Mesenchymal stem cell (in vitro differentiated cells and primary cell): Measurements from ENCODE around the gene COL24A1.

Experiments used
- DNase-seq: peaks from one replicate; pipeline ENCODE4 v3.0.0-alpha.2; 2013
- H2AFZ ChIP-seq: one replicate; pipeline ENCODE4 v1.6.1; 2013; ENCODE audit warnings: low read depth, mild to moderate bottlenecking, control low read depth, inconsistent platforms, low read length, moderate library complexity
- H2AK5ac ChIP-seq: 2 replicates; pipeline ENCODE4 v1.6.1; 2013; ENCODE audit warnings: low read length, moderate library complexity, mild to moderate bottlenecking, inconsistent platforms; ENCODE audit not compliant: severe bottlenecking
- H2BK120ac ChIP-seq: one replicate; pipeline ENCODE4 v1.6.1; 2013; ENCODE audit warnings: low read depth, mild to moderate bottlenecking, inconsistent platforms, low read length, moderate library complexity
- H2BK12ac ChIP-seq, 2 experiments: one replicate each; pipeline ENCODE4 v1.6.1; 2013; ENCODE audit warnings: inconsistent platforms in 2 of 2, low read length in 2 of 2, mild to moderate bottlenecking in 2 of 2, moderate library complexity in 2 of 2, control low read depth in 1 of 2
- H2BK15ac ChIP-seq: one replicate; pipeline ENCODE4 v1.6.1; 2013; ENCODE audit warnings: mild to moderate bottlenecking, low read depth, inconsistent platforms; ENCODE audit not compliant: poor library complexity, severe bottlenecking
- H2BK5ac ChIP-seq: 2 replicates; pipeline ENCODE4 v1.6.1; 2013; ENCODE audit warnings: low read depth, mild to moderate bottlenecking, low read length, control low read depth, inconsistent platforms; ENCODE audit not compliant: poor library complexity, severe bottlenecking
- H3K14ac ChIP-seq, 2 experiments: one replicate each; pipeline ENCODE4 v1.6.1; 2013; ENCODE audit warnings: inconsistent platforms in 2 of 2, low read length in 2 of 2, control low read depth in 1 of 2, mild to moderate bottlenecking in 1 of 2, moderate library complexity in 1 of 2
- H3K18ac ChIP-seq, 2 experiments: one replicate each; pipeline ENCODE4 v1.6.1; 2013; ENCODE audit warnings: inconsistent platforms in 2 of 2, low read length in 2 of 2, control low read depth in 1 of 2, low read depth in 1 of 2, mild to moderate bottlenecking in 1 of 2
- H3K23ac ChIP-seq, 2 experiments: one replicate each; pipeline ENCODE4 v1.6.1; 2013; ENCODE audit warnings: inconsistent platforms in 2 of 2, low read length in 2 of 2, mild to moderate bottlenecking in 2 of 2, moderate library complexity in 2 of 2, control low read depth in 1 of 2
- H3K27ac ChIP-seq: 2 replicates; pipeline ENCODE4 v1.5.1; 2013; ENCODE audit warnings: mild to moderate bottlenecking, moderate library complexity, low read length, control low read depth, inconsistent platforms; ENCODE audit not compliant: poor library complexity, severe bottlenecking
- H3K27me3 ChIP-seq, 2 experiments: 2 replicates each; pipeline versions ENCODE4 v1.6.1 to v1.7.0; 2013; ENCODE audit warnings: low read length in 2 of 2, mild to moderate bottlenecking in 2 of 2, moderate library complexity in 2 of 2, control low read depth in 1 of 2, inconsistent platforms in 1 of 2; ENCODE audit not compliant: control insufficient read depth in 1 of 2, insufficient read depth in 1 of 2
- H3K36me3 ChIP-seq, 2 experiments: 2 replicates each; pipeline versions ENCODE4 v1.6.1 to v1.7.0; 2013; ENCODE audit warnings: low read length in 2 of 2, control low read depth in 1 of 2, inconsistent platforms in 1 of 2, low read depth in 1 of 2, mild to moderate bottlenecking in 1 of 2; ENCODE audit not compliant: insufficient read depth in 2 of 2, control insufficient read depth in 1 of 2
- H3K4ac ChIP-seq, 2 experiments: one replicate each; pipeline ENCODE4 v1.6.1; 2013; ENCODE audit warnings: inconsistent platforms in 2 of 2, low read length in 2 of 2, mild to moderate bottlenecking in 2 of 2, moderate library complexity in 2 of 2, control low read depth in 1 of 2, low read depth in 1 of 2
- H3K4me1 ChIP-seq: 2 replicates; pipeline ENCODE4 v1.6.1; 2013; ENCODE audit warnings: low read depth, low read length, control low read depth; ENCODE audit not compliant: control insufficient read depth, insufficient read depth
- H3K4me2 ChIP-seq: 2 replicates; pipeline ENCODE4 v1.6.1; 2013; ENCODE audit warnings: low read length, mild to moderate bottlenecking, inconsistent platforms; ENCODE audit not compliant: poor library complexity, severe bottlenecking
- H3K4me3 ChIP-seq, 2 experiments: 2 replicates each; pipeline versions ENCODE4 v1.5.1 to v1.7.0; 2013; ENCODE audit warnings: low read length in 2 of 2, mild to moderate bottlenecking in 2 of 2, control low read depth in 1 of 2, low read depth in 1 of 2; ENCODE audit not compliant: insufficient read depth in 1 of 2
- H3K79me1 ChIP-seq: replicated peaks from 2 replicates; pipeline ENCODE4 v1.6.1; 2013; ENCODE audit warnings: mild to moderate bottlenecking, control low read depth, low read length, inconsistent platforms; ENCODE audit not compliant: poor library complexity, severe bottlenecking
- H3K9ac ChIP-seq: 2 replicates; pipeline ENCODE4 v1.7.0; 2013; ENCODE audit warnings: mild to moderate bottlenecking, low read length, moderate library complexity
- H3K9me3 ChIP-seq: 2 replicates; pipeline ENCODE4 v1.7.0; 2013; ENCODE audit warnings: mild to moderate bottlenecking, low read length; ENCODE audit not compliant: control insufficient read depth
- H4K8ac ChIP-seq: one replicate; pipeline ENCODE4 v1.6.1; 2013; ENCODE audit warnings: inconsistent platforms, mild to moderate bottlenecking, low read length, moderate library complexity
- H4K91ac ChIP-seq: one replicate; pipeline ENCODE4 v1.6.1; 2013; ENCODE audit warnings: mild to moderate bottlenecking, low read length, inconsistent platforms
- WGBS: methylation state at CpG from one replicate; pipeline ENCODE4 v1.1.7; 2013; ENCODE audit warnings: mixed read lengths; 5-methylcytosine and 5-hydroxymethylcytosine counted together

The COL24A1 gene

GRCh38 chr1:86200901-86201300 is 44.3 kb upstream of the COL24A1 start:
- H3K4ac ChIP-seq, result no peak overlapping the region
- H3K4me2 ChIP-seq, result no peak overlapping the region
- no peak overlapping the region for H2BK15ac ChIP-seq
- H3K18ac ChIP-seq, result no peak overlapping the region
- DNase-seq, result no peak
- no peak overlapping the region for H2BK12ac ChIP-seq
- H3K23ac ChIP-seq, result no peak overlapping the region
- H3K4me1 ChIP-seq, result no peaks in the 10 kb centered on the region
- H4K91ac ChIP-seq, result no peak overlapping the region
- H4K8ac ChIP-seq, result no peak overlapping the region
- H3K9me3 ChIP-seq, result no peaks in the 10 kb centered on the region
- H3K4me3 ChIP-seq, result no peak overlapping the region
- H2BK5ac ChIP-seq, result no peak overlapping the region
- H2BK120ac ChIP-seq, result no peak overlapping the region
- 88% methylated on average over 6 of the region's 8 CpGs for WGBS
- no peaks in the 10 kb centered on the region for H3K36me3 ChIP-seq
- H2AK5ac ChIP-seq, result no peak overlapping the region
- no peaks in the 10 kb centered on the region for H3K79me1 ChIP-seq
- no peak overlapping the region for H2AFZ ChIP-seq
- no peak overlapping the region for H3K27ac ChIP-seq
- H3K14ac ChIP-seq, result no peak overlapping the region
- H3K9ac ChIP-seq, result no peak overlapping the region
- H3K27me3 ChIP-seq, result peaks cover 0 to 9% of the 10 kb centered on the region in 2 experiments

GRCh38 chr1:86197206-86197855 is 40.8 kb upstream of the COL24A1 start:
- no peak overlapping the region for H3K4me3 ChIP-seq
- DNase-seq, result no peak
- no peak overlapping the region for H2AFZ ChIP-seq
- 40% methylated on average over 1 of the region's 1 CpG for WGBS
- H3K9me3 ChIP-seq, result no peaks in the 10 kb centered on the region
- H2BK12ac ChIP-seq, result no peak overlapping the region
- H2BK15ac ChIP-seq, result no peak overlapping the region
- H3K27me3 ChIP-seq, result peaks cover 0 to 9% of the 10 kb centered on the region in 2 experiments
- no peak overlapping the region for H3K9ac ChIP-seq
- H3K79me1 ChIP-seq, result no peaks in the 10 kb centered on the region
- H2BK120ac ChIP-seq, result no peak overlapping the region
- H3K23ac ChIP-seq, result no peak overlapping the region
- H3K14ac ChIP-seq, result no peak overlapping the region
- no peak overlapping the region for H3K4ac ChIP-seq
- H3K36me3 ChIP-seq, result no peaks in the 10 kb centered on the region
- no peak overlapping the region for H3K4me2 ChIP-seq
- no peak overlapping the region for H2BK5ac ChIP-seq
- H3K18ac ChIP-seq, result no peak overlapping the region
- no peak overlapping the region for H2AK5ac ChIP-seq
- H4K91ac ChIP-seq, result no peak overlapping the region
- H3K4me1 ChIP-seq, result no peaks in the 10 kb centered on the region
- no peak overlapping the region for H3K27ac ChIP-seq
- no peak overlapping the region for H4K8ac ChIP-seq

GRCh38 chr1:86195281-86195680 is 38.7 kb upstream of the COL24A1 start:
- Histone ChIP-seq H3K14ac (no peak overlapping the region), H2BK15ac (no peak overlapping the region), H4K91ac (no peak overlapping the region), H3K27ac (no peak overlapping the region), H3K79me1 (no peaks in the 10 kb centered on the region), H3K27me3 (peaks cover 6 to 12% of the 10 kb centered on the region in 2 experiments), H2BK5ac (no peak overlapping the region), H3K4ac (no peak overlapping the region), H3K4me1 (no peaks in the 10 kb centered on the region), H4K8ac (no peak overlapping the region), H3K4me3 (no peak overlapping the region), H2BK120ac (no peak overlapping the region), H3K23ac (no peak overlapping the region), H3K4me2 (no peak overlapping the region), H3K18ac (no peak overlapping the region), H2AK5ac (no peak overlapping the region), H3K36me3 (no peaks in the 10 kb centered on the region), H2BK12ac (no peak overlapping the region), H3K9me3 (no peaks in the 10 kb centered on the region), H2AFZ (no peak overlapping the region), H3K9ac (no peak overlapping the region)
- DNase-seq, result no peak
- 53% methylated on average over 2 of the region's 2 CpGs for WGBS

GRCh38 chr1:86194491-86195034 is 38.0 kb upstream of the COL24A1 start:
- WGBS, result 62% methylated on average over 4 of the region's 4 CpGs
- peaks cover 6 to 12% of the 10 kb centered on the region in 2 experiments for H3K27me3 ChIP-seq
- H2BK5ac ChIP-seq, result no peak overlapping the region

More at GRCh38 chr1:86194491-86195034, 38.0 kb upstream of the COL24A1 start:
- no peak overlapping the region for H3K4ac ChIP-seq
- H3K79me1 ChIP-seq, result no peaks in the 10 kb centered on the region
- DNase-seq, result peak; percentile 1
- H3K23ac ChIP-seq, result no peak overlapping the region
- H3K4me3 ChIP-seq, result no peak overlapping the region
- no peaks in the 10 kb centered on the region for H3K4me1 ChIP-seq
- H2BK12ac ChIP-seq, result no peak overlapping the region
- no peaks in the 10 kb centered on the region for H3K36me3 ChIP-seq
- H2BK120ac ChIP-seq, result no peak overlapping the region
- no peak overlapping the region for H3K27ac ChIP-seq
- no peak overlapping the region for H3K4me2 ChIP-seq
- no peak overlapping the region for H4K91ac ChIP-seq
- no peak overlapping the region for H2AFZ ChIP-seq
- H2BK15ac ChIP-seq, result no peak overlapping the region
- no peaks in the 10 kb centered on the region for H3K9me3 ChIP-seq
- no peak overlapping the region for H2AK5ac ChIP-seq
- no peak overlapping the region for H3K9ac ChIP-seq
- H3K18ac ChIP-seq, result no peak overlapping the region
- no peak overlapping the region for H3K14ac ChIP-seq
- no peak overlapping the region for H4K8ac ChIP-seq
